Small intestine (tissue), 7 donors: ENCODE measurements around the gene KRT14. TPM values are rescaled to one million over a fixed set of nuclear protein-coding genes. Genes with fewer than 3 reads are reported as not detected.
"Not testable (repeated sequence)": the region's sequence is repeated elsewhere in the genome, so short reads cannot be mapped to it uniquely, and the experiment has no call there.

ENCODE experiments used
- DNase-seq, 2 donors: peaks; one replicate each; pipeline versions ENCODE4 v3.0.0 to v3.0.0-alpha.2; 2013
- FAIRE-seq: peaks from 2 replicates; lab custom pipeline; 2012; peaks lifted over from hg19 to GRCh38; lab: Jason Lieb, UNC
- H3K27ac ChIP-seq, 3 donors: one replicate each; pipeline ENCODE4 v1.5.1; 2013; ENCODE audit warnings: low read length in 2 of 3, mild to moderate bottlenecking in 2 of 3, control low read depth in 1 of 3, inconsistent platforms in 1 of 3, low read depth in 1 of 3, moderate library complexity in 1 of 3
- H3K27me3 ChIP-seq, 3 donors: one replicate each; pipeline ENCODE4 v1.6.1; 2013; ENCODE audit warnings: low read length in 3 of 3, inconsistent platforms in 1 of 3; ENCODE audit not compliant: control insufficient read depth in 3 of 3, insufficient read depth in 3 of 3
- H3K36me3 ChIP-seq, 3 donors: one replicate each; pipeline ENCODE4 v1.6.1; 2013; ENCODE audit warnings: low read length in 3 of 3, inconsistent platforms in 1 of 3, low read depth in 1 of 3, mild to moderate bottlenecking in 1 of 3, moderate library complexity in 1 of 3; ENCODE audit not compliant: control insufficient read depth in 3 of 3, insufficient read depth in 2 of 3
- H3K4me1 ChIP-seq, 3 donors: one replicate each; pipeline ENCODE4 v1.6.1; 2013; ENCODE audit warnings: low read length in 2 of 3, inconsistent platforms in 1 of 3, low read depth in 1 of 3, mild to moderate bottlenecking in 1 of 3, moderate library complexity in 1 of 3; ENCODE audit not compliant: control insufficient read depth in 3 of 3, insufficient read depth in 2 of 3
- H3K4me3 ChIP-seq, 3 donors: one replicate each; pipeline ENCODE4 v1.5.1; 2013; ENCODE audit warnings: low read length in 3 of 3, control low read depth in 1 of 3, inconsistent platforms in 1 of 3, low read depth in 1 of 3, mild to moderate bottlenecking in 1 of 3, moderate library complexity in 1 of 3
- H3K9me3 ChIP-seq, 2 donors: one replicate each; pipeline ENCODE4 v1.6.1; 2013; ENCODE audit warnings: low read depth in 1 of 2, low read length in 1 of 2; ENCODE audit not compliant: control insufficient read depth in 2 of 2, insufficient read depth in 1 of 2
- WGBS, 3 donors: extraction: QIAGEN DNeasy Blood & Tissue Kit; methylation state at CpG; one replicate each; pipeline ENCODE4 v1.1.7; 2013; 5-methylcytosine and 5-hydroxymethylcytosine counted together
- polyA plus RNA-seq, 4 donors: library from polyadenylated mRNA; stranded (reverse) in 3 of 4; unstranded in 1 of 4; fragments of 200-250 nt in 3 of 4; fragments of 120-200 nt in 1 of 4; gene quantifications; one replicate each; pipeline versions ENCODE4 v1.2.1 to v1.2.3, GENCODE V29; 2013
- donor health status: healthy with polysubstance abuse.
- donor health status: control.
- donor health status: control.
- donor health status: Bipolar disorder and iron deficiency.
- donor health status: healthy.

KRT14 gene
- polyA plus RNA-seq, 4 donors = 0.33 to 2.2 (median 1.1) TPM; not detected in 1

GRCh38 chr17:41584331-41584927 is 2.3 kb downstream of the KRT14 start:
- not testable (repeated sequence) for H3K27me3 ChIP-seq, H3K4me3 ChIP-seq, H3K4me1 ChIP-seq, H3K9me3 ChIP-seq, H3K36me3 ChIP-seq, FAIRE-seq, H3K27ac ChIP-seq
- DNase-seq = peak in 1 of 2 donors; percentile 38
- WGBS, 3 donors = 55 to 76% (median 61%) methylated on average over 8 of the region's 8 CpGs

- Histone ChIP-seq H3K27me3 (peaks cover 0 to 2% (median 0%) of the 10 kb centered on the region in 3 donors), H3K9me3 (no peaks in the 10 kb centered on the region), H3K4me3 (no peak overlapping the region), H3K4me1 (peaks cover 0 to 2% (median 0%) of the 10 kb centered on the region in 3 donors), H3K27ac (no peak overlapping the region), H3K36me3 (no peaks in the 10 kb centered on the region)
- DNase-seq (peak in 1 of 2 donors; percentile 96), FAIRE-seq (no peak)
- 29 to 64% (median 52%) methylated on average over 33 of the region's 33 CpGs for WGBS, 3 donors
Observed at GRCh38 chr17:41583137-41584127, 3.3 kb downstream of the KRT14 start.

- H3K27ac ChIP-seq = not testable (repeated sequence)
Observed at GRCh38 chr17:41582061-41582968, 4.4 kb downstream of the KRT14 start.

GRCh38 chr17:41581366-41582060 is 5.2 kb downstream of the KRT14 start:
- H3K9me3 ChIP-seq = no peaks in the 10 kb centered on the region
- peaks cover 0 to 2% (median 0%) of the 10 kb centered on the region in 3 donors for H3K27me3 ChIP-seq
- H3K4me1 ChIP-seq = peaks cover 0 to 2% (median 0%) of the 10 kb centered on the region in 3 donors
- H3K4me3 ChIP-seq = no peak overlapping the region
- no peaks in the 10 kb centered on the region for H3K36me3 ChIP-seq
- DNase-seq (no peak), FAIRE-seq (no peak)
- no peak overlapping the region for H3K27ac ChIP-seq
- WGBS, 3 donors = 91 to 92% (median 91%) methylated on average over 4 of the region's 4 CpGs

More at GRCh38 chr17:41582061-41582968, 4.4 kb downstream of the KRT14 start:
- FAIRE-seq, H3K4me3 ChIP-seq, H3K27me3 ChIP-seq, H3K4me1 ChIP-seq, H3K36me3 ChIP-seq, H3K9me3 ChIP-seq: not testable (repeated sequence)
- DNase-seq = peak in 1 of 2 donors; percentile 56
- 77 to 83% (median 81%) methylated on average over 13 of the region's 13 CpGs for WGBS, 3 donors

- Histone ChIP-seq H3K27me3 (peaks cover 0 to 2% (median 0%) of the 10 kb centered on the region in 3 donors), H3K9me3 (no peaks in the 10 kb centered on the region), H3K27ac (no peak overlapping the region), H3K36me3 (no peaks in the 10 kb centered on the region), H3K4me3 (no peak overlapping the region), H3K4me1 (peaks cover 0 to 2% (median 0%) of the 10 kb centered on the region in 3 donors)
- DNase-seq (peak in 1 of 2 donors; percentile 25), FAIRE-seq (no peak)
- WGBS, 3 donors = 29 to 39% (median 39%) methylated on average over 1 of the region's 1 CpG
Observed at GRCh38 chr17:41580687-41581365, 5.9 kb downstream of the KRT14 start.

- Histone ChIP-seq H3K27ac (no peak overlapping the region), H3K4me3 (no peak overlapping the region), H3K27me3 (peaks cover 0 to 6% (median 0%) of the 10 kb centered on the region in 3 donors), H3K9me3 (no peaks in the 10 kb centered on the region), H3K36me3 (no peaks in the 10 kb centered on the region), H3K4me1 (peaks cover 0 to 2% (median 0%) of the 10 kb centered on the region in 3 donors)
- no peak for DNase-seq
- WGBS, 3 donors = 72 to 86% (median 77%) methylated on average over 2 of the region's 2 CpGs
- no peak for FAIRE-seq
Observed at GRCh38 chr17:41580244-41580575, 6.5 kb downstream of the KRT14 start.

- peak; percentile 92 to 97 for DNase-seq
- no peaks in the 10 kb centered on the region for H3K9me3 ChIP-seq
- WGBS, 3 donors = 35 to 40% (median 36%) methylated on average over 18 of the region's 18 CpGs
- H3K4me3 ChIP-seq = no peak overlapping the region
- H3K27ac ChIP-seq = no peak overlapping the region
- FAIRE-seq = no peak
- H3K27me3 ChIP-seq = peaks cover 0 to 9% (median 0%) of the 10 kb centered on the region in 3 donors
- H3K36me3 ChIP-seq = no peaks in the 10 kb centered on the region
- H3K4me1 ChIP-seq = peaks cover 0 to 2% (median 0%) of the 10 kb centered on the region in 3 donors
Observed at GRCh38 chr17:41579484-41580243, 7.0 kb downstream of the KRT14 start.
